NCI-H1930 (cell line): ENCODE measurements around the gene CYTL1.

Experiments
- DNase-seq, 2 experiments: peaks; one replicate each; lab custom pipeline; 2025; lab: John Stamatoyannopoulos, UW

CYTL1 gene

GRCh38 chr4:4968161-4968725 lies 51.0 kb downstream of the CYTL1 start:
- DNase-seq, result no peak
